ENCODE data around the gene S100A7.

DNA sequence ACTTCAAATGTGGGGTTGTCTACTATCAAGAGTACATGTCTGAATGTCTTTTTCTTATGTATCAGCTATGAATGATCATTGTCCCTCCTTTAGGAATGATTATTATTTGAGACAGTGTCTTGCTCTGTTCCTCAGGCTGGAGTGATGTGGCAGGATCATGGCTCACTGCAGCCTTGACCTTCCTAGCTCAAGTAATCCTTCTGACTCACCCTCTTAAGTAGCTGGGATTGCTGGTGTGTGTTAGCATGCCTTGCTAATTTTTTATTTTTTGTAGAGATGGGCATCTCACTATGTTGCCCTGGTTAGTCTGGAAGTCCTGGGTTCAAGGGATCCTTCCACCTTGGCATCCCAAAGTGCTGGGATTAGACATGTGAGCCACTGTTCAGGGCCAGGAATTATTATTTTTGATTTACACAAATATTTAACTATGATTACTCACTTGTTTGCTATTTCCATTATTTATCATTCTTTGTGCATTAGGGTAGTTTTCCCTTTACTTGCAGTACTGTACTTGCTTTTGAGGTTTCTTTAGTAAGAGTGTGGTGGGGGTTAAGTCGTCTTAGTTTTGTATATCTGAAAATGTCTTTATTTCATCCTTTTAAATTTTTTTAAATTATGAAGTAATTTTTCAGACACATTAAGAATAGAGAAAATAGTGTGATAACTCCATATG is 12.8 kb downstream of the S100A7 start:
- TF ChIP-seq, protein P1, sequence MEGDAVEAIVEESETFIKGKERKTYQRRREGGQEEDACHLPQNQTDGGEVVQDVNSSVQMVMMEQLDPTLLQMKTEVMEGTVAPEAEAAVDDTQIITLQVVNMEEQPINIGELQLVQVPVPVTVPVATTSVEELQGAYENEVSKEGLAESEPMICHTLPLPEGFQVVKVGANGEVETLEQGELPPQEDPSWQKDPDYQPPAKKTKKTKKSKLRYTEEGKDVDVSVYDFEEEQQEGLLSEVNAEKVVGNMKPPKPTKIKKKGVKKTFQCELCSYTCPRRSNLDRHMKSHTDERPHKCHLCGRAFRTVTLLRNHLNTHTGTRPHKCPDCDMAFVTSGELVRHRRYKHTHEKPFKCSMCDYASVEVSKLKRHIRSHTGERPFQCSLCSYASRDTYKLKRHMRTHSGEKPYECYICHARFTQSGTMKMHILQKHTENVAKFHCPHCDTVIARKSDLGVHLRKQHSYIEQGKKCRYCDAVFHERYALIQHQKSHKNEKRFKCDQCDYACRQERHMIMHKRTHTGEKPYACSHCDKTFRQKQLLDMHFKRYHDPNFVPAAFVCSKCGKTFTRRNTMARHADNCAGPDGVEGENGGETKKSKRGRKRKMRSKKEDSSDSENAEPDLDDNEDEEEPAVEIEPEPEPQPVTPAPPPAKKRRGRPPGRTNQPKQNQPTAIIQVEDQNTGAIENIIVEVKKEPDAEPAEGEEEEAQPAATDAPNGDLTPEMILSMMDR (IDR thresholded peaks at IDR 0.05; ENCODE audit: poor library complexity, severe bottlenecking) = no peak
- no peak for TF ChIP-seq POLR2AphosphoS5 (IDR thresholded peaks at IDR 0.05)
- no peak for TF ChIP-seq TAF1 (IDR thresholded peaks at IDR 0.05; ENCODE audit: low read depth)
- TF ChIP-seq EZH2 (IDR thresholded peaks at IDR 0.05; ENCODE audit: borderline replicate concordance, insufficient read depth, low read length, poor library complexity, severe bottlenecking) = no peak
- no peak for TF ChIP-seq SMC3 (conservative IDR thresholded peaks at IDR 0.05; ENCODE audit: poor library complexity)

All from neural cell (in vitro differentiated cells).